BJ (cell line): ENCODE measurements around the gene APMAP. TPM values are rescaled to one million over a fixed set of nuclear protein-coding genes. Genes with fewer than 3 reads are reported as not detected.

ENCODE experiments used
- CTCF ChIA-PET: fragments of 350-600 bp; formaldehyde crosslinking; extraction: SDS; loops from one replicate; lab custom pipeline; 2021; ENCODE audit warnings: antibody characterized with exemption, inconsistent platforms; lab: Yijun Ruan, JAX
- POLR2A ChIA-PET: fragments of 300-600 bp; sonication (Branson Sonifier 250); formaldehyde crosslinking; extraction: SDS; loops from one replicate; lab custom pipeline; 2021; ENCODE audit warnings: antibody characterized with exemption; lab: Charles Lee
- DNase-seq: peaks from one replicate; pipeline ENCODE4 v3.0.0-alpha.2; 2011; ENCODE audit warnings: low read depth
- H3K27me3 ChIP-seq: 2 replicates; pipeline ENCODE4 v1.6.0; 2011; ENCODE audit warnings: low read length; ENCODE audit not compliant: control insufficient read depth, insufficient read depth
- H3K36me3 ChIP-seq: 2 replicates; pipeline ENCODE4 v1.5.1; 2011; ENCODE audit warnings: low read length; ENCODE audit not compliant: control insufficient read depth, insufficient read depth
- H3K4me3 ChIP-seq: 2 replicates; pipeline ENCODE4 v1.5.1; 2011; ENCODE audit warnings: low read depth, mild to moderate bottlenecking, control low read depth, low read length
- CTCF ChIP-seq: IDR thresholded peaks from 2 replicates; pipeline ENCODE4 v1.5.1; 2011; ENCODE audit warnings: low read depth, mild to moderate bottlenecking, control low read depth, inconsistent platforms, low read length, moderate library complexity; ENCODE audit not compliant: insufficient read depth
- polyA plus RNA-seq: library from polyadenylated mRNA; depleted of rRNA; stranded (reverse); fragments of >200 nt; gene quantifications from 2 replicates; pipeline ENCODE4 v1.2.3, GENCODE V29; 2011

The APMAP gene
- polyA plus RNA-seq, 1 experiment, result 75.8 TPM

GRCh38 chr20:25033924-25034300, 41.4 kb upstream of the APMAP start:
- Histone ChIP-seq H3K36me3 (no peaks in the 10 kb centered on the region), H3K4me3 (no peak overlapping the region), H3K27me3 (no peaks in the 10 kb centered on the region)
- CTCF ChIA-PET, result interaction anchor here (0.6 to 1.4 kb wide), 3 partner anchors 10 to 19 kb away, joined by 3 read pairs; no protein-coding TSS in a partner anchor
- TF ChIP-seq CTCF, result no peak
- POLR2A ChIA-PET, result no interaction called here
- DNase-seq, result no peak

GRCh38 chr20:25033265-25033923, 40.8 kb upstream of the APMAP start:
- ChIA-PET CTCF (interaction anchor here (0.6 to 1.7 kb wide), 5 partner anchors 10 to 19 kb away, joined by 3 to 4 read pairs (median 3); no protein-coding TSS in a partner anchor), POLR2A (no interaction called here)

GRCh38 chr20:25032478-25033264, 40.1 kb upstream of the APMAP start:
- POLR2A ChIA-PET, result no interaction called here
- TF ChIP-seq CTCF, result no peak
- no peak for DNase-seq
- CTCF ChIA-PET, result interaction anchor here (1.4 to 1.7 kb wide), 3 partner anchors 12 to 18 kb away, joined by 3 to 4 read pairs (median 3); no protein-coding TSS in a partner anchor
- Histone ChIP-seq H3K4me3 (no peak overlapping the region), H3K36me3 (no peaks in the 10 kb centered on the region), H3K27me3 (no peaks in the 10 kb centered on the region)

More at GRCh38 chr20:25033265-25033923, 40.8 kb upstream of the APMAP start:
- Histone ChIP-seq H3K4me3 (no peak overlapping the region), H3K36me3 (no peaks in the 10 kb centered on the region), H3K27me3 (no peaks in the 10 kb centered on the region)
- TF ChIP-seq CTCF, result no peak
- no peak for DNase-seq

GRCh38 chr20:25032065-25032477, 39.5 kb upstream of the APMAP start:
- no peak for DNase-seq
- Histone ChIP-seq H3K36me3 (no peaks in the 10 kb centered on the region), H3K27me3 (no peaks in the 10 kb centered on the region), H3K4me3 (no peak overlapping the region)
- ChIA-PET POLR2A (no interaction called here), CTCF (interaction anchor here (1.3 to 1.7 kb wide), 3 partner anchors 11 to 36 kb away, joined by 3 to 4 read pairs (median 3); no protein-coding TSS in a partner anchor)
- TF ChIP-seq CTCF, result no peak

GRCh38 chr20:25031241-25031640, 38.7 kb upstream of the APMAP start:
- POLR2A ChIA-PET, result no interaction called here
- DNase-seq, result no peak

More at GRCh38 chr20:25031241-25031640, 38.7 kb upstream of the APMAP start:
- Histone ChIP-seq H3K4me3 (no peak overlapping the region), H3K27me3 (no peaks in the 10 kb centered on the region), H3K36me3 (no peaks in the 10 kb centered on the region)
- CTCF ChIA-PET, result interaction anchor here (1.3 to 1.7 kb wide), 2 partner anchors 10 to 35 kb away, joined by 3 to 4 read pairs; no protein-coding TSS in a partner anchor
- no peak for TF ChIP-seq CTCF
